SJSA1 (cell line): Measurements from ENCODE around the gene CDIPT. TPM values are rescaled to one million over a fixed set of nuclear protein-coding genes. Genes with fewer than 3 reads are reported as not detected.
A peak's percentile ranks its signal among the peaks of the same experiment; 100 is the strongest.
"Not testable (repeated sequence)": the region's sequence is repeated elsewhere in the genome, so short reads cannot be mapped to it uniquely, and the experiment has no call there.

ENCODE experiments used
- DNase-seq, 2 experiments: peaks; one replicate each; pipeline ENCODE4 v3.0.0-alpha.2; 2015 to 2020; ENCODE audit warnings: low spot score in 2 of 2, low read depth in 1 of 2
- H3K27ac ChIP-seq: fragments of 250-450 bp; sonication (Bioruptor Pico); 2 replicates; pipeline ENCODE4 v1.5.1; 2020; ENCODE audit warnings: mild to moderate bottlenecking, moderate library complexity
- H3K27me3 ChIP-seq: fragments of 250-450 bp; sonication (Bioruptor Pico); replicated peaks from 2 replicates; pipeline ENCODE4 v1.5.1; 2020; ENCODE audit warnings: mild to moderate bottlenecking, moderate library complexity
- H3K36me3 ChIP-seq: fragments of 250-450 bp; sonication (Bioruptor Pico); 2 replicates; pipeline ENCODE4 v1.5.1; 2020; ENCODE audit warnings: mild to moderate bottlenecking
- H3K4me1 ChIP-seq: fragments of 250-450 bp; sonication (Bioruptor Pico); replicated peaks from 2 replicates; pipeline ENCODE4 v1.6.1; 2021; ENCODE audit warnings: mild to moderate bottlenecking
- H3K4me3 ChIP-seq: fragments of 250-450 bp; sonication (Bioruptor Pico); 2 replicates; pipeline ENCODE4 v1.5.1; 2020; ENCODE audit warnings: mild to moderate bottlenecking
- H3K9me3 ChIP-seq: fragments of 250-450 bp; sonication (Bioruptor Pico); replicated peaks from 2 replicates; pipeline ENCODE4 v1.5.1; 2020; ENCODE audit warnings: mild to moderate bottlenecking
- total RNA-seq: library from RNA; depleted of rRNA; stranded (reverse); fragments of >200 nt; shearing (Covaris generic); gene quantifications from 2 replicates; pipeline ENCODE4 v1.2.3, GENCODE V29; 2014

CDIPT gene
- total RNA-seq, 1 experiment from 2014 or later, result 71.6 TPM

- no peaks in the 10 kb centered on the region for H3K27me3 ChIP-seq
- no peak overlapping the region for H3K27ac ChIP-seq
- H3K9me3 ChIP-seq, result no peaks in the 10 kb centered on the region
- no peaks in the 10 kb centered on the region for H3K4me1 ChIP-seq
- no peak for DNase-seq
- H3K4me3 ChIP-seq, result no peak overlapping the region
- peaks cover 78% of the 10 kb centered on the region for H3K36me3 ChIP-seq
Measured at GRCh38 chr16:29842732-29843346, 20.2 kb downstream of the CDIPT start.

GRCh38 chr16:29841631-29842030 lies 21.4 kb downstream of the CDIPT start:
- no peak overlapping the region for H3K27ac ChIP-seq
- no peak for DNase-seq
- H3K36me3 ChIP-seq, result peaks cover 75% of the 10 kb centered on the region
- no peaks in the 10 kb centered on the region for H3K4me1 ChIP-seq
- no peaks in the 10 kb centered on the region for H3K9me3 ChIP-seq
- H3K27me3 ChIP-seq, result no peaks in the 10 kb centered on the region
- no peak overlapping the region for H3K4me3 ChIP-seq

GRCh38 chr16:29840240-29840639 lies 22.8 kb downstream of the CDIPT start:
- DNase-seq, result no peak
- peaks cover 68% of the 10 kb centered on the region for H3K36me3 ChIP-seq
- no peak overlapping the region for H3K27ac ChIP-seq
- H3K4me1 ChIP-seq, result no peaks in the 10 kb centered on the region
- no peaks in the 10 kb centered on the region for H3K27me3 ChIP-seq
- no peaks in the 10 kb centered on the region for H3K9me3 ChIP-seq
- no peak overlapping the region for H3K4me3 ChIP-seq

- H3K27me3 ChIP-seq, result no peaks in the 10 kb centered on the region
- no peak for DNase-seq
- no peaks in the 10 kb centered on the region for H3K9me3 ChIP-seq
- no peak overlapping the region for H3K27ac ChIP-seq
- H3K4me1 ChIP-seq, result no peaks in the 10 kb centered on the region
- peaks cover 69% of the 10 kb centered on the region for H3K36me3 ChIP-seq
- no peak overlapping the region for H3K4me3 ChIP-seq
Measured at GRCh38 chr16:29839822-29840221, 23.2 kb downstream of the CDIPT start.

- H3K36me3 ChIP-seq, result peaks cover 65% of the 10 kb centered on the region
- H3K4me1 ChIP-seq, result no peaks in the 10 kb centered on the region
- no peaks in the 10 kb centered on the region for H3K27me3 ChIP-seq
- no peaks in the 10 kb centered on the region for H3K9me3 ChIP-seq
- H3K4me3 ChIP-seq, result no peak overlapping the region
- DNase-seq, result no peak
- H3K27ac ChIP-seq, result no peak overlapping the region
Measured at GRCh38 chr16:29837841-29838240, 25.2 kb downstream of the CDIPT start.

- Histone ChIP-seq H3K27ac (no peak overlapping the region), H3K36me3 (peaks cover 61% of the 10 kb centered on the region), H3K4me1 (no peaks in the 10 kb centered on the region), H3K9me3 (no peaks in the 10 kb centered on the region), H3K4me3 (no peak overlapping the region), H3K27me3 (no peaks in the 10 kb centered on the region)
- no peak for DNase-seq
Measured at GRCh38 chr16:29836623-29837022, 26.4 kb downstream of the CDIPT start.

- Histone ChIP-seq H3K27me3 (no peaks in the 10 kb centered on the region), H3K4me3 (no peak overlapping the region), H3K36me3 (peaks cover 63% of the 10 kb centered on the region)
Measured at GRCh38 chr16:29835926-29836325, 27.1 kb downstream of the CDIPT start.

GRCh38 chr16:29834079-29834478 lies 28.9 kb downstream of the CDIPT start:
- no peak overlapping the region for H3K27ac ChIP-seq
- H3K9me3 ChIP-seq, result no peaks in the 10 kb centered on the region
- H3K36me3 ChIP-seq, result peaks cover 50% of the 10 kb centered on the region
- no peaks in the 10 kb centered on the region for H3K27me3 ChIP-seq
- no peak overlapping the region for H3K4me3 ChIP-seq
- H3K4me1 ChIP-seq, result no peaks in the 10 kb centered on the region
- DNase-seq, result no peak

More at GRCh38 chr16:29835926-29836325, 27.1 kb downstream of the CDIPT start:
- H3K9me3 ChIP-seq, result no peaks in the 10 kb centered on the region
- no peaks in the 10 kb centered on the region for H3K4me1 ChIP-seq
- DNase-seq, result no peak
- H3K27ac ChIP-seq, result no peak overlapping the region

- H3K4me3 ChIP-seq, H3K9me3 ChIP-seq, DNase-seq, H3K27me3 ChIP-seq, H3K4me1 ChIP-seq, H3K27ac ChIP-seq: not testable (repeated sequence)
- peaks cover 44% of the 10 kb centered on the region for H3K36me3 ChIP-seq
Measured at GRCh38 chr16:29833219-29833618, 29.8 kb downstream of the CDIPT start.

- no peak for DNase-seq
- Histone ChIP-seq H3K4me1 (no peaks in the 10 kb centered on the region), H3K27ac (no peak overlapping the region), H3K36me3 (peaks cover 32% of the 10 kb centered on the region), H3K27me3 (no peaks in the 10 kb centered on the region), H3K4me3 (no peak overlapping the region), H3K9me3 (no peaks in the 10 kb centered on the region)
Measured at GRCh38 chr16:29831490-29831889, 31.5 kb downstream of the CDIPT start.

- H3K9me3 ChIP-seq, result no peaks in the 10 kb centered on the region
- H3K4me1 ChIP-seq, result peaks cover 6% of the 10 kb centered on the region
- no peak overlapping the region for H3K4me3 ChIP-seq
- H3K27me3 ChIP-seq, result no peaks in the 10 kb centered on the region
- no peak for DNase-seq
- peaks cover 29% of the 10 kb centered on the region for H3K36me3 ChIP-seq
- H3K27ac ChIP-seq, result no peak overlapping the region
Measured at GRCh38 chr16:29830774-29831173, 32.3 kb downstream of the CDIPT start.

GRCh38 chr16:29826342-29826695 lies 36.7 kb downstream of the CDIPT start:
- Histone ChIP-seq H3K4me3 (no peak overlapping the region), H3K9me3 (no peaks in the 10 kb centered on the region), H3K36me3 (peaks cover 6% of the 10 kb centered on the region; the same call in 1 of the 2 replicates), H3K27ac (peak overlapping the region; percentile 57; the same call in 1 of the 2 replicates), H3K4me1 (peaks cover 49% of the 10 kb centered on the region), H3K27me3 (no peaks in the 10 kb centered on the region)
- DNase-seq, result no peak

GRCh38 chr16:29825145-29826044 lies 37.6 kb downstream of the CDIPT start:
- Histone ChIP-seq H3K36me3 (peaks cover 7% of the 10 kb centered on the region; the same call in 1 of the 2 replicates), H3K27ac (peak overlapping the region; percentile 57), H3K27me3 (no peaks in the 10 kb centered on the region), H3K4me3 (no peak overlapping the region), H3K9me3 (no peaks in the 10 kb centered on the region), H3K4me1 (peaks cover 56% of the 10 kb centered on the region)
- DNase-seq, result peak; percentile 87 to 90

GRCh38 chr16:29824589-29825144 lies 38.4 kb downstream of the CDIPT start:
- no peaks in the 10 kb centered on the region for H3K27me3 ChIP-seq
- peak in 1 of 2 experiments; percentile 81 for DNase-seq
- peak overlapping the region; percentile 57 for H3K27ac ChIP-seq
- no peaks in the 10 kb centered on the region for H3K9me3 ChIP-seq
- H3K4me1 ChIP-seq, result peaks cover 63% of the 10 kb centered on the region
- no peak overlapping the region for H3K4me3 ChIP-seq
- peaks cover 14% of the 10 kb centered on the region for H3K36me3 ChIP-seq
